Measurements from ENCODE around the gene SRPRA. TPM values are rescaled to one million over a fixed set of nuclear protein-coding genes. Genes with fewer than 3 reads are reported as not detected.

SRPRA gene
- total RNA-seq, 1 experiment from 2014 or later: 64.3 TPM

DNA sequence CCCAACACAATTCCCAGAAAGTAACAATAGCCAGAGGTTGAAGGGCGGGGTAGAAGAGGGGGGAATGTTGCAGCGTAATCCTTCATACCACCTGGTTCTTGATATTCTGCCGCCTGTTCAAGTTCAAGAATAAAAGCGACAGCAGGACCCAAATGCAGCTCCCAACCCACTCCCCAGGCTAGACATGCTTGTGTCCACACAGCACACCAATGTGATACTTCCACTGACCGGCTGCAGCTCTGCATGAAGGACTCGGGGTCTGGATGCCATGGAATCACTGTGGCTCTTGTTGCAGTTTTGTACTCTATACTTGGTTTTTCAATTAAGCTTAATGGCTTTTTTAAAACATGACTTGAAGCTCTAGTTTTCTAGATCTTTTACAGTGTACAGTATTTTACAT, 6.5 kb downstream of the SRPRA start:
- H3K14ac ChIP-seq (ENCODE audit: insufficient read depth, low read length): no peak overlapping the region
- no peak overlapping the region for H3K56ac ChIP-seq (ENCODE audit: insufficient read length, low read depth, low read length)
- Mint-ChIP-seq H3K36me3 (ENCODE audit: insufficient read depth in 1 of 3, low read depth in 3 of 3) (peaks cover 39 to 80% (median 65%) of the 10 kb centered on the region in 3 experiments), H3K27me3 (ENCODE audit: low read depth) (peaks cover 2% of the 10 kb centered on the region; the same call in 1 of the 2 replicates), H3K4me3 (no peak overlapping the region), H3K4me1 (no peaks in the 10 kb centered on the region), H3K9me3 (no peaks in the 10 kb centered on the region), H3K27ac (no peak overlapping the region)
- no peak overlapping the region for H4K91ac ChIP-seq (ENCODE audit: insufficient read length, low read depth, low read length)
- TF ChIP-seq, protein P1, sequence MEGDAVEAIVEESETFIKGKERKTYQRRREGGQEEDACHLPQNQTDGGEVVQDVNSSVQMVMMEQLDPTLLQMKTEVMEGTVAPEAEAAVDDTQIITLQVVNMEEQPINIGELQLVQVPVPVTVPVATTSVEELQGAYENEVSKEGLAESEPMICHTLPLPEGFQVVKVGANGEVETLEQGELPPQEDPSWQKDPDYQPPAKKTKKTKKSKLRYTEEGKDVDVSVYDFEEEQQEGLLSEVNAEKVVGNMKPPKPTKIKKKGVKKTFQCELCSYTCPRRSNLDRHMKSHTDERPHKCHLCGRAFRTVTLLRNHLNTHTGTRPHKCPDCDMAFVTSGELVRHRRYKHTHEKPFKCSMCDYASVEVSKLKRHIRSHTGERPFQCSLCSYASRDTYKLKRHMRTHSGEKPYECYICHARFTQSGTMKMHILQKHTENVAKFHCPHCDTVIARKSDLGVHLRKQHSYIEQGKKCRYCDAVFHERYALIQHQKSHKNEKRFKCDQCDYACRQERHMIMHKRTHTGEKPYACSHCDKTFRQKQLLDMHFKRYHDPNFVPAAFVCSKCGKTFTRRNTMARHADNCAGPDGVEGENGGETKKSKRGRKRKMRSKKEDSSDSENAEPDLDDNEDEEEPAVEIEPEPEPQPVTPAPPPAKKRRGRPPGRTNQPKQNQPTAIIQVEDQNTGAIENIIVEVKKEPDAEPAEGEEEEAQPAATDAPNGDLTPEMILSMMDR (conservative IDR thresholded peaks at IDR 0.05): no peak
- no peak overlapping the region for H2BK15ac ChIP-seq (ENCODE audit: low read depth, low read length)
- no peak overlapping the region for H3K18ac ChIP-seq (ENCODE audit: insufficient read length, low read depth, low read length)
- no peak overlapping the region for H3T11ph ChIP-seq (ENCODE audit: low read length)
- WGBS (ENCODE audit: extremely low coverage, insufficient read length, low lambda C conversion rate): no CpG with 5 or more reads among the region's 6 CpGs
- H3K4ac ChIP-seq (ENCODE audit: low read depth, low read length): no peak overlapping the region
- H3K4me2 ChIP-seq (ENCODE audit: insufficient read depth, insufficient read length, low read length): no peak overlapping the region
- H3K9ac ChIP-seq (ENCODE audit: extremely low read depth, insufficient read length, low read length): no peak overlapping the region
- H2BK5ac ChIP-seq (ENCODE audit: insufficient read length, low read length): no peak overlapping the region
- H3K9me3 ChIP-seq (ENCODE audit: control insufficient read depth, low read depth, low read length): no peaks in the 10 kb centered on the region
- H2BK20ac ChIP-seq (ENCODE audit: low read depth, low read length, poor library complexity, severe bottlenecking): no peak overlapping the region
- no peak overlapping the region for H2BK120ac ChIP-seq (ENCODE audit: low read depth, low read length, poor library complexity, severe bottlenecking)
- no peak overlapping the region for H2BK12ac ChIP-seq (ENCODE audit: insufficient read length, low read depth, low read length)
- no peaks in the 10 kb centered on the region for H4K20me1 ChIP-seq (ENCODE audit: control insufficient read depth, insufficient read depth, insufficient read length)
- H3K79me2 ChIP-seq (ENCODE audit: insufficient read depth, low read length): no peaks in the 10 kb centered on the region
- no peaks in the 10 kb centered on the region for H3K27me3 ChIP-seq (ENCODE audit: insufficient read depth, low read length)
- H2AFZ ChIP-seq (ENCODE audit: low read length): no peak overlapping the region
- no peak overlapping the region for H4K5ac ChIP-seq (ENCODE audit: insufficient read length, low read depth, low read length)
- no peak overlapping the region for H2AK5ac ChIP-seq (ENCODE audit: insufficient read length, low read length)
- no peak overlapping the region for H3K27ac ChIP-seq (ENCODE audit: insufficient read length, low read depth, low read length)
- H3K4me1 ChIP-seq (ENCODE audit: insufficient read depth, low read length): no peaks in the 10 kb centered on the region
- no peak overlapping the region for H3K23ac ChIP-seq (ENCODE audit: insufficient read length, low read depth, low read length)
- H4K8ac ChIP-seq (replicated peaks; ENCODE audit: insufficient read length, low read depth, low read length): no peak overlapping the region
- no peak for DNase-seq
- no peaks in the 10 kb centered on the region for H3K23me2 ChIP-seq (ENCODE audit: insufficient read length, low read depth, low read length, poor library complexity, severe bottlenecking)
- H3K79me1 ChIP-seq (ENCODE audit: insufficient read depth, low read depth, low read length, poor library complexity, severe bottlenecking): no peaks in the 10 kb centered on the region
